Mammary epithelial cell (primary cell): Measurements from ENCODE around the gene SORCS2.

ENCODE experiments used
- EZH2 ChIP-seq: IDR thresholded peaks from 2 replicates; pipeline ENCODE4 v1.6.1; 2012; ENCODE audit warnings: low read length, inconsistent platforms, borderline replicate concordance
- TF ChIP-seq, protein P1 (sequence below), 2 donors: IDR thresholded peaks in 1 of 2; conservative IDR thresholded peaks in 1 of 2; 2 replicates each; pipeline ENCODE4 v1.5.1; 2011 to 2012; ENCODE audit warnings: inconsistent platforms in 2 of 2, low read length in 2 of 2, mild to moderate bottlenecking in 2 of 2, control low read depth in 1 of 2, low read depth in 1 of 2; ENCODE audit not compliant: insufficient read depth in 1 of 2; ENCODE audit errors: extremely low read depth in 1 of 2

GRCh38 chr4:7239101-7239820 is 46.9 kb downstream of the SORCS2 start:
- TF ChIP-seq, protein P1, sequence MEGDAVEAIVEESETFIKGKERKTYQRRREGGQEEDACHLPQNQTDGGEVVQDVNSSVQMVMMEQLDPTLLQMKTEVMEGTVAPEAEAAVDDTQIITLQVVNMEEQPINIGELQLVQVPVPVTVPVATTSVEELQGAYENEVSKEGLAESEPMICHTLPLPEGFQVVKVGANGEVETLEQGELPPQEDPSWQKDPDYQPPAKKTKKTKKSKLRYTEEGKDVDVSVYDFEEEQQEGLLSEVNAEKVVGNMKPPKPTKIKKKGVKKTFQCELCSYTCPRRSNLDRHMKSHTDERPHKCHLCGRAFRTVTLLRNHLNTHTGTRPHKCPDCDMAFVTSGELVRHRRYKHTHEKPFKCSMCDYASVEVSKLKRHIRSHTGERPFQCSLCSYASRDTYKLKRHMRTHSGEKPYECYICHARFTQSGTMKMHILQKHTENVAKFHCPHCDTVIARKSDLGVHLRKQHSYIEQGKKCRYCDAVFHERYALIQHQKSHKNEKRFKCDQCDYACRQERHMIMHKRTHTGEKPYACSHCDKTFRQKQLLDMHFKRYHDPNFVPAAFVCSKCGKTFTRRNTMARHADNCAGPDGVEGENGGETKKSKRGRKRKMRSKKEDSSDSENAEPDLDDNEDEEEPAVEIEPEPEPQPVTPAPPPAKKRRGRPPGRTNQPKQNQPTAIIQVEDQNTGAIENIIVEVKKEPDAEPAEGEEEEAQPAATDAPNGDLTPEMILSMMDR (conservative IDR thresholded peaks at IDR 0.05 in 1 of 2, IDR thresholded peaks at IDR 0.05 in 1 of 2; ENCODE audit: extremely low read depth in 1 of 2, insufficient read depth in 1 of 2, low read depth in 1 of 2, low read length in 2 of 2) = no peak
- no peak for TF ChIP-seq EZH2
